Measurements from ENCODE around the gene SRD5A1. TPM values are rescaled to one million over a fixed set of nuclear protein-coding genes. Genes with fewer than 3 reads are reported as not detected.

The SRD5A1 gene
- total and polyA plus RNA-seq, 2 of the 8 experiments (the other 6 are each of a cell fraction or from before 2014, with no cell fraction given) = 34.7 to 42.4 TPM

DNA sequence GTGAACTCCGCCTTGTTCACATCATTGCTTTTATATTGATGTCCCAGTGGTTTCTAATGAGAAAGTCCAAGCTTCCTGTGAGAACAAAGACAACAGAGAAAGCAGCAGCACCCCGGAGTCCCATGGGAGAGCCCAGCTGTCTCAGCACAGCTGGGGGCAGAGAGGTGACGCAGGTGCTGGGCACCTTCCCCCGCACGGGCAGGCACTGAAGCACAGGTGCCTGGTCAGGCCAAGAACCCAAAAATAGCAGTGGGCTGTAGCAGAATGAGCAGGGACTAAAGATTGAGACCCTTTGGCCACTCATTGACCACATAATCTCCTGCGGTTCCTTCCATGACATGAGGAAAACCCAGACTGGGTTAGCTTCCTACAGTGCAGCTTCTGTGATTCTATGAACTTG lies 18.8 kb downstream of the SRD5A1 start:
- Histone ChIP-seq H4K5ac (ENCODE audit: insufficient read length, low read depth, low read length) (no peak overlapping the region), H3K56ac (replicated peaks; ENCODE audit: insufficient read length, low read depth, low read length) (no peak overlapping the region), H3K9me3 (ENCODE audit: insufficient read depth in 2 of 2, low read depth in 1 of 2, low read length in 1 of 2) (no peaks in the 10 kb centered on the region; a peak in 1 of 4 replicates), H3K4ac (replicated peaks; ENCODE audit: insufficient read length, low read depth, low read length) (no peak overlapping the region), H3K4me1 (replicated peaks in 1 of 4; ENCODE audit: control insufficient read depth in 3 of 4, insufficient read depth in 4 of 4, low read length in 3 of 4) (peaks cover 0 to 8% (median 0%) of the 10 kb centered on the region in 4 experiments; a peak in 2 of 7 replicates), H3K79me2 (ENCODE audit: control insufficient read depth in 1 of 2, insufficient read depth in 2 of 2, low read length in 2 of 2) (peaks cover 0 to 15% of the 10 kb centered on the region in 2 experiments; a peak in 2 of 4 replicates), H3K18ac (ENCODE audit: extremely low read depth, low read length) (no peak overlapping the region), H2AFZ (ENCODE audit: low read length) (no peak overlapping the region), H2BK15ac (ENCODE audit: low read length) (no peak overlapping the region), H3K9ac (replicated peaks in 1 of 4; ENCODE audit: extremely low read depth in 1 of 4, low read depth in 3 of 4, low read length in 3 of 4) (no peak overlapping the region), H3K79me1 (ENCODE audit: low read depth, low read length) (peaks cover 6% of the 10 kb centered on the region; the same call in 1 of the 2 replicates), H2AK5ac (ENCODE audit: low read depth, low read length) (no peak overlapping the region), H3K36me3 (ENCODE audit: control insufficient read depth in 2 of 4, insufficient read depth in 4 of 4, low read length in 3 of 4) (peaks cover 0 to 22% (median 12%) of the 10 kb centered on the region in 4 experiments; a peak in 6 of 8 replicates), H4K8ac (ENCODE audit: extremely low read depth, insufficient read depth, low read length) (no peak overlapping the region), H3K14ac (ENCODE audit: insufficient read length) (no peak overlapping the region), H4K20me1 (replicated peaks in 1 of 2; ENCODE audit: control insufficient read depth in 1 of 2, insufficient read depth in 2 of 2, low read length in 2 of 2) (peaks cover 3% of the 10 kb centered on the region in 2 experiments), H3K23ac (ENCODE audit: insufficient read length) (no peak overlapping the region), H2BK120ac (replicated peaks; ENCODE audit: low read depth, low read length) (no peak overlapping the region), H4K91ac (replicated peaks; ENCODE audit: insufficient read length, low read length) (no peak overlapping the region), H2BK20ac (ENCODE audit: low read length) (no peak overlapping the region), H3K27ac (ENCODE audit: low read depth, low read length) (no peak overlapping the region), H3K27me3 (replicated peaks in 1 of 4; ENCODE audit: control insufficient read depth in 3 of 4, extremely low read depth in 1 of 4, insufficient read depth in 3 of 4, low read length in 3 of 4) (no peaks in the 10 kb centered on the region), H3K4me3 (ENCODE audit: extremely low read depth in 1 of 4, insufficient read depth in 2 of 4, low read depth in 3 of 4, low read length in 4 of 4) (no peak overlapping the region), H3K23me2 (ENCODE audit: low read depth, low read length) (no peaks in the 10 kb centered on the region), H2BK12ac (ENCODE audit: low read depth, low read length) (no peak overlapping the region), H3K4me2 (ENCODE audit: insufficient read depth in 1 of 2, low read depth in 2 of 2, low read length in 2 of 2) (no peak overlapping the region), H2BK5ac (ENCODE audit: low read depth, low read length) (no peak overlapping the region)
- DNase-seq (ENCODE audit: low read depth in 1 of 2, low spot score in 2 of 2) = no peak
- WGBS, 2 experiments (ENCODE audit: extremely low coverage in 1 of 2, insufficient coverage in 1 of 2, insufficient read length in 1 of 2, insufficient replicate concordance in 2 of 2, low coverage in 1 of 2, low lambda C conversion rate in 2 of 2, missing lambda C conversion rate in 1 of 2) = 86% methylated on average over 6 of the region's 6 CpGs; no CpG with 5 or more reads in 1 of the 2 experiments
- ChIA-PET CTCF (ENCODE audit: partially characterized antibody) (interaction anchor here (0.7 to 1.2 kb wide), 2 partner anchors 14 to 93 kb away, joined by 3 read pairs; no protein-coding TSS in a partner anchor), POLR2A (ENCODE audit: partially characterized antibody) (interaction anchor here (0.9 to 1.3 kb wide), 3 partner anchors 10 to 14 kb away, joined by 3 read pairs; no protein-coding TSS in a partner anchor)
- no peak for FAIRE-seq
- no peak for TF ChIP-seq CTBP2 (IDR thresholded peaks at IDR 0.05; ENCODE audit: borderline replicate concordance, insufficient read depth, insufficient read length, low read length)
- no peak for TF ChIP-seq CHD1 (IDR thresholded peaks at IDR 0.05; ENCODE audit: low read depth, low read length)
- TF ChIP-seq POLR2AphosphoS5 (IDR thresholded peaks at IDR 0.05; ENCODE audit: low read depth, low read length) = no peak
- TF ChIP-seq, protein P1, sequence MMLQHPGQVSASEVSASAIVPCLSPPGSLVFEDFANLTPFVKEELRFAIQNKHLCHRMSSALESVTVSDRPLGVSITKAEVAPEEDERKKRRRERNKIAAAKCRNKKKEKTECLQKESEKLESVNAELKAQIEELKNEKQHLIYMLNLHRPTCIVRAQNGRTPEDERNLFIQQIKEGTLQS (IDR thresholded peaks at IDR 0.05; ENCODE audit: insufficient read depth, low read depth, low read length) = no peak
- no peak for TF ChIP-seq BACH1 (IDR thresholded peaks at IDR 0.05; ENCODE audit: low read length)

Data from H1 (cell line).